ENCODE measurements around the gene TEDDM1. TPM values are rescaled to one million over a fixed set of nuclear protein-coding genes. Genes with fewer than 3 reads are reported as not detected.
A peak's percentile ranks its signal among the peaks of the same experiment; 100 is the strongest.

TEDDM1 gene
- total and polyA plus RNA-seq, 10 of the 15 experiments (the other 5 are each of a cell fraction or from before 2014, with no cell fraction given): 0.11 TPM; not detected in 9

- POLR2A ChIA-PET: no interaction called here
- SMC1A ChIA-PET (ENCODE audit: uncharacterized antibody, unreplicated experiment): interaction anchor here (3.2 kb wide), 1 partner anchor 18 kb away, joined by 12 read pairs; no protein-coding TSS in a partner anchor
- peak overlapping the region; percentile 67 for H3K4me2 ChIP-seq (ENCODE audit: control insufficient read depth, insufficient read depth)
- H3K9me3 ChIP-seq (replicated peaks; ENCODE audit: control insufficient read depth, insufficient read depth, low read length): no peaks in the 10 kb centered on the region; the same call in 2 of the 3 replicates
- H3K79me2 ChIP-seq (ENCODE audit: control insufficient read depth, insufficient read depth, low read length): no peaks in the 10 kb centered on the region
- ATAC-seq: peak; percentile 87
- CTCF ChIA-PET: interaction anchor here (0.7 to 1.8 kb wide), 5 partner anchors 11 to 340 kb away, joined by 3 to 14 read pairs (median 3); no protein-coding TSS in a partner anchor
- WGBS (ENCODE audit: insufficient coverage, insufficient replicate concordance, low lambda C conversion rate, missing lambda C conversion rate): 0% methylated on average over 3 of the region's 3 CpGs
- BruUV-seq (replicated peaks): no TSS peak
- H3K9ac ChIP-seq (ENCODE audit: control insufficient read depth, insufficient read depth, low read length): no peak overlapping the region
- peaks cover 15% of the 10 kb centered on the region for H3K4me1 ChIP-seq (ENCODE audit: control insufficient read depth, insufficient read depth, low read length)
- H3K36me3 ChIP-seq (ENCODE audit: control insufficient read depth in 2 of 2, insufficient read depth in 2 of 2, low read length in 1 of 2): no peaks in the 10 kb centered on the region
- no peak overlapping the region for H3K27ac ChIP-seq (ENCODE audit: control insufficient read depth, insufficient read depth)
- DNase-seq (ENCODE audit: low read depth, low spot score): peak; percentile 26
- RAD21 ChIA-PET (ENCODE audit: unreplicated experiment): interaction anchor here (1.0 to 3.2 kb wide), 3 partner anchors 12 to 337 kb away, joined by 3 to 24 read pairs (median 3); no protein-coding TSS in a partner anchor
- H3K4me3 ChIP-seq: no peak overlapping the region
- H3K27me3 ChIP-seq (replicated peaks in 1 of 2; ENCODE audit: control insufficient read depth in 2 of 2, insufficient read depth in 2 of 2, low read length in 1 of 2): no peaks in the 10 kb centered on the region
- intact Hi-C loops (cut with micrococcal nuclease; ENCODE audit: unreplicated experiment): loop anchor here (1.0 kb wide), 2 partner anchors 149 to 336 kb away; no protein-coding TSS in a partner anchor
- 0 out of 2 replicates have a peak, but pooled peaks have one; percentile 15 for TF ChIP-seq YY1 (IDR thresholded peaks at IDR 0.05; ENCODE audit: low read depth, low read length)
- no peak for TF ChIP-seq SIX5 (IDR thresholded peaks at IDR 0.05; ENCODE audit: low read depth, low read length, severe bottlenecking)
- TF ChIP-seq SMC3 (IDR thresholded peaks at IDR 0.05; ENCODE audit: borderline replicate concordance, low read length): peak; percentile 79; the same call in 1 of the 2 replicates
- no peak for TF ChIP-seq KLF5 (IDR thresholded peaks at IDR 0.05; ENCODE audit: partially characterized antibody)
- TF ChIP-seq, protein P1, sequence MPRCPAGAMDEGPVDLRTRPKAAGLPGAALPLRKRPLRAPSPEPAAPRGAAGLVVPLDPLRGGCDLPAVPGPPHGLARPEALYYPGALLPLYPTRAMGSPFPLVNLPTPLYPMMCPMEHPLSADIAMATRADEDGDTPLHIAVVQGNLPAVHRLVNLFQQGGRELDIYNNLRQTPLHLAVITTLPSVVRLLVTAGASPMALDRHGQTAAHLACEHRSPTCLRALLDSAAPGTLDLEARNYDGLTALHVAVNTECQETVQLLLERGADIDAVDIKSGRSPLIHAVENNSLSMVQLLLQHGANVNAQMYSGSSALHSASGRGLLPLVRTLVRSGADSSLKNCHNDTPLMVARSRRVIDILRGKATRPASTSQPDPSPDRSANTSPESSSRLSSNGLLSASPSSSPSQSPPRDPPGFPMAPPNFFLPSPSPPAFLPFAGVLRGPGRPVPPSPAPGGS (IDR thresholded peaks at IDR 0.05; ENCODE audit: borderline replicate concordance, insufficient read depth, low read depth, low read length, poor library complexity, severe bottlenecking): no peak
- TF ChIP-seq SUZ12 (IDR thresholded peaks at IDR 0.05; ENCODE audit: unreplicated experiment): no peak
- TF ChIP-seq RAD21 (IDR thresholded peaks at IDR 0.05; ENCODE audit: insufficient read depth, low read depth, low read length): peak; percentile 90
- peak; percentile 60 to 80 (median 61) for TF ChIP-seq CTCF (IDR thresholded peaks at IDR 0.05 in 2 of 3, conservative IDR thresholded peaks at IDR 0.05 in 1 of 3; ENCODE audit: control insufficient read depth in 2 of 3, extremely low read depth in 1 of 3, insufficient read depth in 1 of 3, low read depth in 3 of 3, low read length in 3 of 3)
- no peak for TF ChIP-seq BRCA1 (IDR thresholded peaks at IDR 0.05; ENCODE audit: low read depth, low read length)
- TF ChIP-seq RUNX3 (IDR thresholded peaks at IDR 0.05; ENCODE audit: low read length): 0 out of 2 replicates have a peak, but pooled peaks have one; percentile 3
- TF ChIP-seq FOXM1 (IDR thresholded peaks at IDR 0.05; ENCODE audit: low read depth, low read length): peak; percentile 38; the same call in 1 of the 2 replicates
- FAIRE-seq: peak; percentile 69
- H2AFZ ChIP-seq (ENCODE audit: control insufficient read depth, low read depth, low read length): peak overlapping the region; percentile 87
- in situ Hi-C loops (cut with MboI): loop anchor here (10.0 kb wide), 1 partner anchor 149 kb away; no protein-coding TSS in a partner anchor
- no peaks in the 10 kb centered on the region for H4K20me1 ChIP-seq (ENCODE audit: control insufficient read depth, insufficient read depth)
Observed at GRCh38 chr1:182446033-182446669, 45.7 kb upstream of the TEDDM1 start.
